Measurements from ENCODE around the gene GRB2. TPM values are rescaled to one million over a fixed set of nuclear protein-coding genes. Genes with fewer than 3 reads are reported as not detected.

Gene GRB2
- total RNA-seq, 1 experiment from 2014 or later, result 101 TPM

DNA sequence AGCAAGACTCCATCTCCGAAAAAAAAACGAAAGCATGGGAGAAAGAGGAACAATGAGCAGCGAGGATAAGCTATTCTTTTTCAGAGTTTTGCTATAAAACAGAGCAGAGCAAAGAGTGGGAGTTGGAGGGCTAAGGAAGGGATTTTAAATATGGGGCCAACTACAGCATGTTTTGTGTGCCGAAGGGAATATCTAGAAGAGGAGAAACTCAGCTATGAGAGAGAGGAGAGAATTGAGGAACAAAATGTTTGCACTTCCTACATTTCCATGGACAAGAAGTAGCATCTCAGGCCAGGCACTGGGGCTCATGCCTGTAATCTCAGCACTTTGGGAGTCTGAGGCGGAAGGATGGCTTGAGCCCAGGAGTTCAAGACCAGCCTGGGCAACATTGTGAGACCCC, 13.1 kb upstream of the GRB2 start:
- no peaks in the 10 kb centered on the region for H3K36me3 ChIP-seq (ENCODE audit: insufficient read depth, low read length, poor library complexity, severe bottlenecking)
- BruUV-seq (replicated peaks), result no TSS peak
- POLR2A ChIA-PET (ENCODE audit: low non-redundant PET), result interaction anchor here (0.7 kb wide), 1 partner anchor 107 kb away, joined by 4 read pairs; no protein-coding TSS in a partner anchor
- TF ChIP-seq EZH2 (IDR thresholded peaks at IDR 0.05; ENCODE audit: borderline replicate concordance, low read depth, low read length, poor library complexity, severe bottlenecking) (no peak), CTCF (conservative IDR thresholded peaks at IDR 0.05; ENCODE audit: low read depth, low read length) (no peak)
- intact Hi-C loops (cut with micrococcal nuclease; ENCODE audit: unreplicated experiment), result no loop called here
- no peak overlapping the region for H3K4me3 ChIP-seq (ENCODE audit: low read depth, low read length, poor library complexity, severe bottlenecking)
- no peak overlapping the region for H3K27ac ChIP-seq (ENCODE audit: low read depth, low read length, poor library complexity, severe bottlenecking)
- H3K27me3 ChIP-seq (replicated peaks; ENCODE audit: insufficient read depth, low read depth, low read length, poor library complexity), result no peaks in the 10 kb centered on the region
- no peaks in the 10 kb centered on the region for H3K9me3 ChIP-seq (ENCODE audit: low read depth, low read length, poor library complexity, severe bottlenecking)
- DNase-seq (ENCODE audit: low spot score), result no peak
- CTCF ChIA-PET, result no interaction called here
- no peaks in the 10 kb centered on the region for H3K4me1 ChIP-seq (ENCODE audit: insufficient read depth, low read length, poor library complexity, severe bottlenecking)

GRCh38 chr17:75417054-75417580, 11.6 kb upstream of the GRB2 start:
- BruUV-seq (replicated peaks), result no TSS peak
- ChIA-PET POLR2A (ENCODE audit: low non-redundant PET) (no interaction called here), CTCF (no interaction called here)
- Histone ChIP-seq H3K4me1 (ENCODE audit: insufficient read depth, low read length, poor library complexity, severe bottlenecking) (no peaks in the 10 kb centered on the region), H3K27ac (ENCODE audit: low read depth, low read length, poor library complexity, severe bottlenecking) (no peak overlapping the region), H3K27me3 (replicated peaks; ENCODE audit: insufficient read depth, low read depth, low read length, poor library complexity) (no peaks in the 10 kb centered on the region), H3K4me3 (ENCODE audit: low read depth, low read length, poor library complexity, severe bottlenecking) (no peak overlapping the region), H3K9me3 (ENCODE audit: low read depth, low read length, poor library complexity, severe bottlenecking) (no peaks in the 10 kb centered on the region), H3K36me3 (ENCODE audit: insufficient read depth, low read length, poor library complexity, severe bottlenecking) (no peaks in the 10 kb centered on the region)
- TF ChIP-seq EZH2 (IDR thresholded peaks at IDR 0.05; ENCODE audit: borderline replicate concordance, low read depth, low read length, poor library complexity, severe bottlenecking) (no peak), CTCF (conservative IDR thresholded peaks at IDR 0.05; ENCODE audit: low read depth, low read length) (no peak)
- DNase-seq (ENCODE audit: low spot score), result no peak
- intact Hi-C loops (cut with micrococcal nuclease; ENCODE audit: unreplicated experiment), result no loop called here

GRCh38 chr17:75416006-75416405, 10.5 kb upstream of the GRB2 start:
- TF ChIP-seq CTCF (conservative IDR thresholded peaks at IDR 0.05; ENCODE audit: low read depth, low read length) (no peak), EZH2 (IDR thresholded peaks at IDR 0.05; ENCODE audit: borderline replicate concordance, low read depth, low read length, poor library complexity, severe bottlenecking) (no peak)
- intact Hi-C loops (cut with micrococcal nuclease; ENCODE audit: unreplicated experiment), result no loop called here
- H3K4me1 ChIP-seq (ENCODE audit: insufficient read depth, low read length, poor library complexity, severe bottlenecking), result no peaks in the 10 kb centered on the region
- H3K4me3 ChIP-seq (ENCODE audit: low read depth, low read length, poor library complexity, severe bottlenecking), result no peak overlapping the region
- no peak overlapping the region for H3K27ac ChIP-seq (ENCODE audit: low read depth, low read length, poor library complexity, severe bottlenecking)
- no peaks in the 10 kb centered on the region for H3K36me3 ChIP-seq (ENCODE audit: insufficient read depth, low read length, poor library complexity, severe bottlenecking)
- no peaks in the 10 kb centered on the region for H3K27me3 ChIP-seq (replicated peaks; ENCODE audit: insufficient read depth, low read depth, low read length, poor library complexity)
- no TSS peak for BruUV-seq (replicated peaks)
- no peaks in the 10 kb centered on the region for H3K9me3 ChIP-seq (ENCODE audit: low read depth, low read length, poor library complexity, severe bottlenecking)
- POLR2A ChIA-PET (ENCODE audit: low non-redundant PET), result no interaction called here
- no peak for DNase-seq (ENCODE audit: low spot score)
- CTCF ChIA-PET, result no interaction called here

Data from A673 (cell line).